Measurements from ENCODE around the gene GNAT1.
"Not testable (repeated sequence)": the region's sequence is repeated elsewhere in the genome, so short reads cannot be mapped to it uniquely, and the experiment has no call there.

GNAT1 gene

DNA sequence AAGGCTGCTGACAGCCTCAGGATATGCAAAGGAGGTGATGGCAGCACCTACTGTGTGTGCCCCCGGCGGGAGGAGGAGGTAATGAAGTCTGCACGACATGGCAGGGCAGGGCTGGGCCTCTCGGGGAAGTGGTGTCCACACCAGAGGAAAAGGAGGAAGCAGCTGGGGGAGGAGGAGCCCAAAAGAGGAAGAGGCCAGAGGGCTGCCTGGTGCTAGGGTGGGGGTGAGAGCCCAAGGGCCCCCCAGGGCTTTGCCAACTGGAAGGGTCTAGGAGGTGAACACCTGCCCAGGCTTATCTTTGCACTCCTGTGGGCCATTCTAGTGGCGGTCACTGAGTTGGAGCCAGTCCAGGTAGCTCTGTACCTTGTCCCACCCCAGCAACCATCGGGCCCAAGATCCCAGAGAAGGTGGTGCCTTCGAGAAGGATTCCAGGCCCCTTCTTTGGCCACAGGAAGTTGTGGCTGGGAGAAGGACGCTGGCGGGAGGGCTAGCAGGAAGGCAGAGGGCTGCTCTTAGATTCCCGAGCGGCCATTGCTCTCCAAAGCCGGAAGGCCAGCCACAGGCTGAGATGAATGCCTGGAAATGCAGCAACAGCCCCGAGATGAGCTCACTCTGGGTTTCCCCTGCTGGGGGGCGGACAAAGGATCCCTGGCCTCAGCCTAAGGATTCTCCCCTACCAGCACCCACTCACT, 51.6 kb downstream of the GNAT1 start:
- DNase-seq (ENCODE audit: low read depth): no peak

DNA sequence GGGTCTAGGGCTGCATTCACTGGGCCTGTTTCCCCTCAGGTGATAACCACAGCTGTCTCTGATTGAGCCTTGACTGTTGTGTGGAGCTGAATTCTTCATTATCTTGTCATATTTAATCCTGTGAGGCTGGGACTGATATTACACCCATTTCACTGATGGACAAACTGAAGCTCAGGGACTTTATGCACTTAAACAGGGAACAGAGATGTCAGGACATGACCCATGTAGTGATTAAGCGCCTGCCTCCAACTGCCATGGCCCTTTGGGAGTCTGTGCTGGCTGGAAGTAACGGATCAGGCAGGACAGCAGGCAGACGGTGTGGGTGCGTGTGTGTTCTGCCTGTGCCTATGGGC, 52.1 kb downstream of the GNAT1 start:
- no peak for DNase-seq (ENCODE audit: low read depth)

DNA sequence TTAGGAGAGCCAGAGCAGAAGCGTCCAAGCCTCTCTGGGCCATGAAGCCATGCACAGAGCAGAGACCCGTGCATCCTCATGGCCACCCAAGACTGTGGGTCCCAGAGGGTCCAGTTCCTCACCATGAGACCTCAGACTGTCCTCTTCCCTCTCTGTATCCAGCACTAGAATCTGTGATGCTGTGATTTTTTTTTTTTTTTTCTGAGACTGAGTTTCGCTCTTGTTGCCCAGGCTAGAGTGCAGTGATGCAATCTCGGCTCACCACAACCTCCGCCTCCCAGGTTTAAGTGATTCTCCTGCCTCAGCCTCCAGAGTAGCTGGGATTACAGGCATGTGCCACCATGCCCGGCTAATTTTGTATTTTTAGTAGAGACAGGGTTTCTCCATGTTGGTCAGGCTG, 53.4 kb downstream of the GNAT1 start:
- DNase-seq (ENCODE audit: low read depth): not testable (repeated sequence)

DNA sequence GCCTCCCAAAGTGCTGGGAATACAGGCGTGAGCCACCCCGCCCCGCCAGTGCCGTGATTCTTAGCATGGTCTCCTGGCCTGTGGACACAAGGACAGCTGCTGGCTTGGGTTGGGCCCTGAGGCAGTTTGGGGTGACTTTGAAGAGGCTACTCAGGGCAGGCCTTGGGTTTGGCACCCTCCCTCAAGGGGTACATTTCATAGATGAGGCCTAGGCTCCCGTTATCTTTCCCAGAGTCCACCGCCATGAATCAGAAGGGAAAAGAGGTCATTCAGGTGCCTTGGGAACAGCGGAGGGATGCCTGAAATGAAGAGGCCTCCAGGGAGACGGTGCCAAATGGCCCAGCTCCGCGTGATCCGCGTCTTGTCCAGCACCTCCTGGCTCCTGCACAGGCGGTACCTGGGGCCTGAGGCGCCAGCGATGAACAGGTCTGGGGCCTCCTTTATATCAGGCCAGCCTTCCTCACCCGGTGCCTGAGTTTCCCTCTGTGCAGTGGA, 53.9 kb downstream of the GNAT1 start:
- DNase-seq (ENCODE audit: low read depth): no peak

DNA sequence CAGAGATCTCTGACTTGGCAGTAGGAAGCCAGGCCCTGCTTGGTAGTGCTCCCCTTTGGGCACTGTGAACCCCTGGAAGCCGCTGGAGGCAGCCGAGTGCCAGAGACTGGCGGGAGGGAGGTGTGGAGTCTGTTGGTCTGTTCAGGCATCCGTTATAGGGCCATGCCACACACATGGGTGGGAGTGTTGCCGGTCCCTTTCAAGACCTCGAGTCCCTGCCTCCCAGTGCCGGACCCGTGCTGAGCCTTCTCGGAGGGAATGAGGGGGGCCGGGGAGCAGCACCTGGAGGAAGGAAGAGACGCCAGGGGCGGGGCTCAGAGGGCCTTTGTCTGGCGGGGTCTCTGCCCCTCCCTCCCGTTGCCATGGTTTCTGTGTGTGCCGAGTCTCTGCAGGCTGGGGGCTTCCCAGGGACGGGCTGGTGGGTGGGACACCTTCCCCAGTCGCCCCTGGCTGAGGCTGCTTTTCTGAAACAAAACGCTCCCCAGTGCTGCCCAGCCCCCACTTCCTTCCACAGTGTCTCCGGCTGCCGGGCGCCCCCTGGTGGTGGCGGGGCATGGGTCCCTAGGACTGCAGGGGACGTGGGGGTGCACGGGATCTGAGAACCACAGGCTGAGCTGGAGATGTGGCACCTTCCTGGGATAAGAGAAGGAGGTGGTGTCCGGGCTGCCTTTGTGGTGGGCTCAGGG, 54.6 kb downstream of the GNAT1 start:
- DNase-seq (ENCODE audit: low read depth): peak; percentile 94

DNA sequence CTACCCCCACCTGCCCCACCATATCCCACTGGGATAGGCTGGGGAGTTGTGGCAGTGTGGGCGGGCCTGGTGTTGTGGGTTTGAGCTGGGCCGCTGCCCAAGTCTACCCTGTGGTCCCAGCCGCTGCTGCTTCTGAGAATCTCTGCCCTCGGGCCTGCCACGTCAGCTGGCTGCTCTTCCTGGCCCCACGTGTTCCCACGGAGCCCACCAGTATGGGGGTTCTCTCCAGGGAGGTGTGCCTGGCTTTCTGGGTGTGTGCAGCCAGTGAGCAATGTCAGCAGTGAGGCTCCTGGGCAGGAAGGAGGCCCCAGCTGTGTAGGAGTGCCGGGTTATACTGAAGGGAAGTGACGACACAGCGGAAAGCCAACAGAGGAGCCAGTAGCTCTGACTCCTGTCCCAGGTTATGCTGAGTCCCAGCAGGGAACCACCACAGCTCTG, 55.1 kb downstream of the GNAT1 start:
- peak; percentile 71 for DNase-seq (ENCODE audit: low read depth)
